GM12878 (cell line): Measurements from ENCODE around the gene CMSS1. TPM values are rescaled to one million over a fixed set of nuclear protein-coding genes. Genes with fewer than 3 reads are reported as not detected.

Source experiments
- ATAC-seq: fragments of 200-7000 bp; cut with Tn5 transposase; 3 replicates; pipeline ENCODE4 v1.9.1; 2020; ENCODE audit warnings: mild to moderate bottlenecking, moderate library complexity
- BruUV-seq: library from RNA; stranded (reverse); fragments of 400-500 nt; replicated peaks from 2 replicates; lab custom pipeline; 2021; lab: Mats Ljungman, UMichigan
- CTCF ChIA-PET: fragments of 300-600 bp; sonication (Branson Sonifier 250); formaldehyde crosslinking; extraction: SDS; loops from one replicate; lab custom pipeline; 2021; ENCODE audit warnings: inconsistent platforms; lab: Yijun Ruan, JAX
- POLR2A ChIA-PET: fragments of 350-600 bp; formaldehyde crosslinking; extraction: SDS; loops from one replicate; lab custom pipeline; 2021; ENCODE audit warnings: inconsistent platforms; lab: Charles Lee
- RAD21 ChIA-PET: fragments of 300-600 bp; sonication (Branson Sonifier 250); formaldehyde crosslinking; loops from one replicate; lab custom pipeline; 2023; ENCODE audit warnings: antibody characterized with exemption; ENCODE audit not compliant: unreplicated experiment; lab: Charles Lee
- SMC1A ChIA-PET: fragments of 300-600 bp; sonication (Branson Sonifier 250); formaldehyde crosslinking; loops from one replicate; lab custom pipeline; 2023; ENCODE audit not compliant: unreplicated experiment, uncharacterized antibody; lab: Charles Lee
- DNase-seq: peaks from one replicate; pipeline ENCODE4 v3.0.0-alpha.2; 2011; ENCODE audit warnings: low read depth, low spot score
- FAIRE-seq: peaks from 3 replicates; lab custom pipeline; 2011; peaks lifted over from hg19 to GRCh38; lab: Jason Lieb, UNC
- H2AFZ ChIP-seq: 2 replicates; pipeline ENCODE4 v1.6.0; 2011; ENCODE audit warnings: low read depth, low read length, control low read depth; ENCODE audit not compliant: control insufficient read depth
- H3K27ac ChIP-seq: 2 replicates; pipeline ENCODE4 v1.5.1; 2011; ENCODE audit warnings: control low read depth; ENCODE audit not compliant: control insufficient read depth, insufficient read depth
- H3K27me3 ChIP-seq, 2 experiments: replicated peaks in 1 of 2; 2 replicates each; pipeline versions ENCODE4 v1.6.0 to v1.6.1; 2011; ENCODE audit warnings: low read length in 1 of 2; ENCODE audit not compliant: control insufficient read depth in 2 of 2, insufficient read depth in 2 of 2
- H3K36me3 ChIP-seq, 2 experiments: 2 replicates each; pipeline ENCODE4 v1.5.1; 2011; ENCODE audit warnings: low read length in 1 of 2; ENCODE audit not compliant: control insufficient read depth in 2 of 2, insufficient read depth in 2 of 2
- H3K4me1 ChIP-seq: 2 replicates; pipeline ENCODE4 v1.6.1; 2011; ENCODE audit warnings: mild to moderate bottlenecking, low read length, moderate library complexity, mixed read lengths; ENCODE audit not compliant: control insufficient read depth, insufficient read depth
- H3K4me2 ChIP-seq: 2 replicates; pipeline ENCODE4 v1.6.0; 2011; ENCODE audit warnings: control low read depth; ENCODE audit not compliant: control insufficient read depth, insufficient read depth
- H3K4me3 ChIP-seq: fragments of 200-600 bp; sonication (generic); 2 replicates; pipeline ENCODE4 v1.5.1; 2016
- H3K79me2 ChIP-seq: 2 replicates; pipeline ENCODE4 v1.6.0; 2011; ENCODE audit warnings: low read length; ENCODE audit not compliant: control insufficient read depth, insufficient read depth
- H3K9ac ChIP-seq: 2 replicates; pipeline ENCODE4 v1.8.0; 2011; ENCODE audit warnings: low read length, control low read depth, mixed read lengths; ENCODE audit not compliant: control insufficient read depth, insufficient read depth
- H3K9me3 ChIP-seq: replicated peaks from 3 replicates; pipeline ENCODE4 v1.5.1; 2011; ENCODE audit warnings: mild to moderate bottlenecking, low read length; ENCODE audit not compliant: control insufficient read depth, insufficient read depth
- H4K20me1 ChIP-seq: 2 replicates; pipeline ENCODE4 v1.6.0; 2011; ENCODE audit not compliant: control insufficient read depth, insufficient read depth
- CBFB ChIP-seq: IDR thresholded peaks from 2 replicates; pipeline ENCODE4 v1.6.1; 2016; ENCODE audit warnings: antibody characterized with exemption, low read depth
- CBX5 ChIP-seq: sonication (generic); IDR thresholded peaks from 2 replicates; pipeline ENCODE4 v1.6.1; 2016; ENCODE audit warnings: low read depth, moderate library complexity, mild to moderate bottlenecking, inconsistent platforms
- ESRRA ChIP-seq: IDR thresholded peaks from 2 replicates; pipeline ENCODE4 v1.6.1; 2012; ENCODE audit warnings: mild to moderate bottlenecking, low read length, improper control_type of control experiment
- IRF5 ChIP-seq: fragments of 450-650 bp; IDR thresholded peaks from 2 replicates; pipeline ENCODE4 v1.6.1; 2017; ENCODE audit warnings: borderline replicate concordance
- NR2F1 ChIP-seq: fragments of 450-650 bp; conservative IDR thresholded peaks from 2 replicates; pipeline ENCODE4 v1.6.1; 2017; ENCODE audit warnings: mild to moderate bottlenecking
- RUNX3 ChIP-seq: IDR thresholded peaks from 2 replicates; pipeline ENCODE4 v1.6.1; 2012; ENCODE audit warnings: low read length, inconsistent platforms
- YY1 ChIP-seq: IDR thresholded peaks from 2 replicates; pipeline ENCODE4 v1.6.1; 2011; ENCODE audit warnings: low read depth, mild to moderate bottlenecking, low read length
- ZNF217 ChIP-seq: fragments of 450-650 bp; IDR thresholded peaks from 2 replicates; pipeline ENCODE4 v1.6.1; 2017; ENCODE audit warnings: antibody characterized with exemption, mild to moderate bottlenecking
- ZZZ3 ChIP-seq: IDR thresholded peaks from 2 replicates; pipeline ENCODE4 v1.6.1; 2011; ENCODE audit warnings: low read depth; ENCODE audit not compliant: control insufficient read depth, insufficient read length
- WGBS: methylation state at CpG from one replicate; pipeline ENCODE4 v1.1.6; 2016; ENCODE audit warnings: low lambda C conversion rate; ENCODE audit not compliant: insufficient replicate concordance, insufficient coverage; ENCODE audit errors: missing lambda C conversion rate; 5-methylcytosine and 5-hydroxymethylcytosine counted together
- in situ Hi-C: fragments of 300-500 bp; cut with MboI; formaldehyde crosslinking; loops from 9 replicates; pipeline ENCODE4 v1.14.3; 2018; ENCODE audit warnings: mixed read lengths
- intact Hi-C: fragments of 100-400 bp; cut with micrococcal nuclease; formaldehyde crosslinking; loops from one replicate; pipeline ENCODE4 v1.14.2; 2022; ENCODE audit not compliant: unreplicated experiment
- polyA plus RNA-seq, 11 experiments: library from polyadenylated mRNA; depleted of rRNA in 4 of 11; unstranded in 6 of 11; stranded (reverse) in 5 of 11; fragments of >200 nt; fragmentation: Nextera tagmentation in 4 of 11; fragmentation: Illumina TruSeq in 1 of 11; extraction: Ambion mirVana in 4 of 11; extraction: Trizol in 1 of 11; gene quantifications; 1 replicate in 1 of 11; 2 replicates in 10 of 11; pipeline versions ENCODE4 v1.2.1 to v1.2.3, GENCODE V29; 2011 to 2016; ENCODE audit warnings: inconsistent platforms in 2 of 11, missing spikeins in 2 of 11, low read depth in 1 of 11
- total RNA-seq, 4 experiments: library from RNA; depleted of rRNA in 3 of 4; stranded (reverse); fragments of >200 nt in 3 of 4; fragmentation: Illumina TruSeq in 1 of 4; extraction: Trizol in 1 of 4; gene quantifications; 2 replicates each; pipeline versions ENCODE4 v1.2.1 to v1.2.3, GENCODE V29; 2013 to 2021
- TF ChIP-seq, protein P1 (sequence below): fragments of 450-650 bp; IDR thresholded peaks from 2 replicates; pipeline ENCODE4 v1.6.1; 2014; ENCODE audit warnings: mild to moderate bottlenecking
- TF ChIP-seq, protein P2 (sequence below): IDR thresholded peaks from 2 replicates; pipeline ENCODE4 v1.6.1; 2011; ENCODE audit warnings: mild to moderate bottlenecking, low read depth, low read length, moderate library complexity; ENCODE audit not compliant: insufficient replicate concordance

Gene CMSS1
- total and polyA plus RNA-seq, 10 of the 15 experiments (the other 5 are each of a cell fraction or from before 2014, with no cell fraction given): 31.0 to 118 (median 70.1) TPM

DNA sequence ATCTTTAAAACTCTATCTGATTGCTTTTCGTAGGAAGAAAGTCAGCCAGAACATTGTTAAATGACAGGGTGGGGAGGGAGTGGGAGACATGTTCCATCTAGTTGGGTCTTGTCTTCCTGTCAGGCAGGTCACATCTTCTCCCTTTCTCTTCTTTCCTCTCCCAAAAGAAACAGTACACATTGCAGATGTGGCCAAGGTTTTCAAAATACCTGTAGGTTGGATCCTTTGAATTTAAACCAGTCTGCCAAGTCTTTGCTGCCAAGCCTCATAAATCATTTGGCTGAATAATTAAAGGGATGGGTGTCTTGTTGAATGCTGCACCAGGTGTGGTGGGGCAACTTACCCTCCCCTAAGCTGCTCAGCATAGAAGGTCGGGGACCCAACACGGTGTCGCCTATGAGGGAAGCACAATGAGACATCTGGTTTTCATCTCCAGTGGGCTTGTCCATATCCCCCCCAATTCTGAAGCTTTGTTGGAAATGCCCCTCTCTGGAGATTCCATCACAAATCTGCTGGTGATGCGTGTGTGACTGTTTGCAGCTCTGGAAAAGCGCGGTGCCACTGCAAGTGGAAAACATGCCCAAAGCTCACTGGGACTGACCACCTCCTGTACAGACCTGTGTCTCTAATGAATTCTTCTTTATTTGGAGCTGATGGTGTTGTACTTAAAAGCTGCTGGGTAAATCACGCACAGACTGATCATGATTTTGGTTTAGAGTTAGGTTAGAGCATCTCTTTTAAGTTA lies 184.0 kb downstream of the CMSS1 start:
- no peaks in the 10 kb centered on the region for H3K9me3 ChIP-seq
- intact Hi-C loops (no loop called here), in situ Hi-C loops (no loop called here)
- no peak overlapping the region for H3K9ac ChIP-seq
- no peak for TF ChIP-seq CBX5
- no peak for TF ChIP-seq ZZZ3
- no peak for TF ChIP-seq ESRRA
- TF ChIP-seq YY1: no peak
- no peak for TF ChIP-seq CBFB
- TF ChIP-seq, protein P1, sequence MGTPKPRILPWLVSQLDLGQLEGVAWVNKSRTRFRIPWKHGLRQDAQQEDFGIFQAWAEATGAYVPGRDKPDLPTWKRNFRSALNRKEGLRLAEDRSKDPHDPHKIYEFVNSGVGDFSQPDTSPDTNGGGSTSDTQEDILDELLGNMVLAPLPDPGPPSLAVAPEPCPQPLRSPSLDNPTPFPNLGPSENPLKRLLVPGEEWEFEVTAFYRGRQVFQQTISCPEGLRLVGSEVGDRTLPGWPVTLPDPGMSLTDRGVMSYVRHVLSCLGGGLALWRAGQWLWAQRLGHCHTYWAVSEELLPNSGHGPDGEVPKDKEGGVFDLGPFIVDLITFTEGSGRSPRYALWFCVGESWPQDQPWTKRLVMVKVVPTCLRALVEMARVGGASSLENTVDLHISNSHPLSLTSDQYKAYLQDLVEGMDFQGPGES: no peak
- no peak for TF ChIP-seq RUNX3
- TF ChIP-seq ZNF217: no peak
- TF ChIP-seq NR2F1: no peak
- TF ChIP-seq, protein P2, sequence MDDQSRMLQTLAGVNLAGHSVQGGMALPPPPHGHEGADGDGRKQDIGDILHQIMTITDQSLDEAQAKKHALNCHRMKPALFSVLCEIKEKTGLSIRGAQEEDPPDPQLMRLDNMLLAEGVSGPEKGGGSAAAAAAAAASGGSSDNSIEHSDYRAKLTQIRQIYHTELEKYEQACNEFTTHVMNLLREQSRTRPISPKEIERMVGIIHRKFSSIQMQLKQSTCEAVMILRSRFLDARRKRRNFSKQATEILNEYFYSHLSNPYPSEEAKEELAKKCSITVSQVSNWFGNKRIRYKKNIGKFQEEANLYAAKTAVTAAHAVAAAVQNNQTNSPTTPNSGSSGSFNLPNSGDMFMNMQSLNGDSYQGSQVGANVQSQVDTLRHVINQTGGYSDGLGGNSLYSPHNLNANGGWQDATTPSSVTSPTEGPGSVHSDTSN: no peak
- TF ChIP-seq IRF5: no peak
- peaks cover 2% of the 10 kb centered on the region; the same call in 1 of the 2 replicates for H3K4me1 ChIP-seq
- no peak overlapping the region for H3K27ac ChIP-seq
- H2AFZ ChIP-seq: no peak overlapping the region
- ChIA-PET POLR2A (no interaction called here), CTCF (interaction anchor here (1.3 kb wide), 1 partner anchor 11 kb away, joined by 3 read pairs; no protein-coding TSS in a partner anchor), SMC1A (interaction anchor here (0.7 to 1.6 kb wide), 4 partner anchors 29 to 253 kb away, joined by 3 to 5 read pairs (median 4); no protein-coding TSS in a partner anchor), RAD21 (interaction anchor here (1.5 to 1.7 kb wide), 2 partner anchors 28 to 158 kb away, joined by 3 to 5 read pairs; no protein-coding TSS in a partner anchor)
- BruUV-seq: no TSS peak
- H3K27me3 ChIP-seq: no peaks in the 10 kb centered on the region
- no peaks in the 10 kb centered on the region for H3K79me2 ChIP-seq
- FAIRE-seq: no peak
- no peak for DNase-seq
- no peak for ATAC-seq
- H4K20me1 ChIP-seq: no peaks in the 10 kb centered on the region
- H3K4me2 ChIP-seq: no peak overlapping the region
- H3K4me3 ChIP-seq: no peak overlapping the region
- WGBS: 98% methylated on average over 8 of the region's 8 CpGs
- H3K36me3 ChIP-seq: no peaks in the 10 kb centered on the region
